GM18502 (cell line): ENCODE results near the gene KLHL22.
"Not testable (repeated sequence)": the region's sequence is repeated elsewhere in the genome, so short reads cannot be mapped to it uniquely, and the experiment has no call there.

Source experiments
- ATAC-seq: cut with Tn5 transposase; IDR thresholded peaks from one replicate; pipeline ENCODE4 v1.9.1; 2021; ENCODE audit warnings: mild to moderate bottlenecking; ENCODE audit not compliant: unreplicated experiment, poor library complexity

Gene KLHL22

GRCh38 chr22:20424932-20425565 lies 70.5 kb downstream of the KLHL22 start:
- no peak for ATAC-seq

- ATAC-seq: no peak
Observed at GRCh38 chr22:20424568-20424931, 71.0 kb downstream of the KLHL22 start.

DNA sequence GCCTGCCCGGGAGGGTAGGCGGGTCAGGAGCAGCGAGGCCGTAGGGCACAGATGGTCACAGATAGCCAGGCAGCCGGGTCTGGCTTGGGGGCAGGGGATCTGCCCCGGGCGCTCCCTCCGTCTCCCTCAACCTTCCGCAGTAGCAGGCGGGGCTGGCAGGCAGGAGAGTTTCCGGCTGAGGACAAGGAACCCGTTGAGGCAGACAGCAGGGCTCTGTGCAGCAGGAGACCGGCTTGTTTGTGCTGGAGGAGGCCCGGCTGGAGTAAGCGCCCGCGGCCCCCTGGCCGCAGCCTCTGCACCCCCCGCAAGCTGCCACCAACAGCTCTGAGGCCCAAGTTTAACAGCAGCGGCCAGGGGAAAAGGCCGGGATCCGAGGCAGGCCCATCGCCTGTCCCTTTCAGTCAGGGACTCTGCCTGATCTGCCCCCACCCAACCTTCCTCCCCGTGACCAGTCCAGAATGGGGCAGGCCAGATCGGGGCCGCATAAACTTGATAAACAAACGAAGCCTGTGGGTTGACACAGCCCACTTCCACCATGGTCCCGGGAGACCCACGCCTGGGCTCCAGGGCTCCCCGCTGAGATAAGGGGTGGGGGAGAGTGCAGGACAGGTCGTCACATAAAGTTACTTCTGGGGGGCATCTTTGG lies 71.6 kb downstream of the KLHL22 start:
- ATAC-seq: no peak

- ATAC-seq: no peak
Observed at GRCh38 chr22:20423008-20423905, 72.3 kb downstream of the KLHL22 start.

DNA sequence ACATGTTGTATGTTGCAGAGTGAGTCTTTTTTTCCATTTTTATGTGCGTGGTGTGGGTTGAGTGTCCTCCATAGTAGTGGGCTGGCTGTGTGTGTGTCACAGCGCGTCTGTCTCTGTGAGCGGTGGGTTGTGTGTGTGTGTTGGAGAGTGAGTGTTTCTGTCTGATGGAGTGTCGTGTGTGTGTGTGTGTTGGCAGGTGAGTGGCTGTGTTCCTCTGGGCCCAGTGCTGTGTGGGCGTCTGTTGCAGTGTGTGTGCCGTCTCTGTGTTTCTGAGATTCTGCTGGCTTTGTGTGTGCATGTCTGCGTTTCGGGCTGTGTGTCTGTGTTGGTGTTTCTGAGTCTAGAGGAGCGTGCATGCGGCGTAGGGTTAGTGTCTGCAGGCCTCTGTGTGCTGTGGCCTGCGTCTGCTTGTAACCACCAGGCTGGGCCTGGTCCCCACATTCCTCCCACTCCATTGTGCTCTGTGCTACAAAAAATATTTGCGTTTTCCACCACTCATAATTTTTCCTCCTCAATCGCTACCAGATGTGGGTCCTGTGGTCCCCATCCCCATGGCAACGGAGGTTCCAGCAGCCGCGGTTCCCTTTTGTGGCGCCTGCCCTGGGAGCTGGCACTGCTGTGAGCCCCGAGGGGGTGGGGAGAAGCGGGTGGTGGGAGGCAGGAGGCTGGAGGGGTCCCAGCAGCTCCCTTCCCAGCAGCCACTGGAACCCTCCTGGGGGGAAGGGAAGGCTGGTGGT lies 73.2 kb downstream of the KLHL22 start:
- no peak for ATAC-seq

DNA sequence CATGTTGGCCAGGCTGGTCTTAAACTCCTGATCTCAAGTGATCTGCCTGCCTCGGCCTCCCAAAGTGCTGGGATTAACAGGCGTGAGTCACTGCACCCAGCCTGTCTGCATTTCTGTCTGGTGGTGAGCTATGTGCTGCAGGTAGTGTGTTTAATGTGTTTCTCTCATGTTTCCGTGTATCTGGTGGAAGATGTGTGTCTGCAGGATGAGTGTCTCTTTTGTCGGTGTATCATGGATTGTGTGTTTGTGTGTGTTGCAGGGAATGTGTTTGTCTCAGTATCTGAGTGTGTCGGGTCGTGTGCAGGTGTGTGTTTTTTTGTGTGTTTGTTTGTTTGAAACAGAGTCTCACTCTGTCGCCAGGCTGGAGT lies 74.1 kb downstream of the KLHL22 start:
- ATAC-seq: no peak

GRCh38 chr22:20420157-20420842 lies 75.3 kb downstream of the KLHL22 start:
- ATAC-seq: no peak

- no peak for ATAC-seq
Observed at GRCh38 chr22:20419664-20419951, 76.0 kb downstream of the KLHL22 start.

GRCh38 chr22:20418211-20418788 lies 77.3 kb downstream of the KLHL22 start:
- no peak for ATAC-seq

- ATAC-seq: not testable (repeated sequence)
Observed at GRCh38 chr22:20415699-20416098, 79.9 kb downstream of the KLHL22 start.

- ATAC-seq: not testable (repeated sequence)
Observed at GRCh38 chr22:20415241-20415640, 80.4 kb downstream of the KLHL22 start.

DNA sequence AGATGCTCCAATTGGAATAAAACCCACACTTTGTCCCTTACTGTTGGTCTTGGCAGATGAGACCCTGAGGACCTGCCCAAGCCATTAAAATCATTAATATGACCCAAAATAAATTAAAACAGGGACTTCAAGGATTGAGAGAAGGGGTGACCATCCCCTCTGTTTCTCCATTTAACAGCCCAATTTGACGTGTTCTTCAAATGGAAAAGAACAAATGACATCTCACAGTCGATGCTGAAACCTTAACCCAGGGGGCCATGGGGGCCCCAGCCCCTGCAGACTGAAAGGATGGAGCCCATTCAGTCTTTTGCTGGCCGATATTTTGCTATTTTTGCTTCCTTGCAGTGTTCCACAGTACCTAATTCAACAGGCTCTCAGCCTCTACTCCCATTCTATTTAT lies 81.1 kb downstream of the KLHL22 start:
- ATAC-seq: no peak

DNA sequence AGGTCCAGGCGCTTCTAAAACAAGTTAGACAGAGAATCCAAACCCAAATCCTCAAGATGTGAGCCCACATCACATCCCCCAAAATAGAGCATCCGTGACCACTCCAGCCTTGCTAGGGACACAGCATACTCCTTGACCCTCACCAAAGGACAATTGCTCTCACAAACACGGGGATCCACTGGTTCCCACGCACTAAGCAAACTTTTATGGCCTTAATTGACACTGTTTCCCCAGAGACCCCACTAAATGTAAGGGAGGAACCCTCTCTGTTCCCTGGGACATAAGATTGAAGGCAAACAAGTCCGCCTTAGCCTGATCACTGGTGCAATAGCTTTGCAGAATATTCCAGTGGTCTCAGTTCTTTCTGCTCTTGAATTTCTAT lies 81.5 kb downstream of the KLHL22 start:
- ATAC-seq: no peak

- ATAC-seq: no peak
Observed at GRCh38 chr22:20413217-20414058, 82.2 kb downstream of the KLHL22 start.

DNA sequence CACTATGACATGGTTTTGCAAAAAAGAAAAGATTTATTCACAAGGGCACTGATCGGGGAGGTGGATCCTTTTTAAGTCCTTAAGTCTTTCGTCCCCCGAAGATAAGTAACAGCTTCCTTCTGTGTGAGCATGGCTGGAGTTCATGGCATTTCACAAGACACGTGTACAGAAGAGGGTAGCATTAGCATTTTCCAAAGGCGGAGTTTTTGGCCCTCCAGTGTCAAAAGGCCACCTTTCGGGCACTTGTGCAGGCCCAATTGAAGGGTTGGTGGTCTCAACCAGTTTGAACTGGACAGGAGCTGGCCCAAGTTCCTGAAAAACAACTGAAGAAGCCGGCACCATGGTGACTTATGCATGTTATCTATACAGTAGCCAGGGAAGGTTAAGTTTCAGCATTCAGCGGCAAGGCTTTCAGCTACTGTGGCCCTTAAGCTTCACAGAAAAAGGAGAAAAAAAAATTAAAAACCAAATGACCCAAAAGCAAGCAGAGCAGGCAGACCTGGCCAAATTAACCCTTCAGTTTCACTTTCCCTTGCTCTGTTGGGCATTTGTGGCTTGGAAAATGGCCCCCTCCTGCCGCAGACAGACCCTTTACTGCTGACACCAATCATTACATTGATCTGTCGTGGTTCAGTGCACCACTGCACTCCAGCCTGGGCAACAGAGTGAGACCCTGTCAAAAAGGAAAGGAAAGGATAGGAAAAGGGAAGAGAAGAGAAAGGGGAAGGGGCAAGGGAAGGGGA lies 83.0 kb downstream of the KLHL22 start:
- ATAC-seq: no peak

- not testable (repeated sequence) for ATAC-seq
Observed at GRCh38 chr22:20409385-20409784, 86.2 kb downstream of the KLHL22 start.

- ATAC-seq: no peak
Observed at GRCh38 chr22:20408891-20409290, 86.7 kb downstream of the KLHL22 start.

DNA sequence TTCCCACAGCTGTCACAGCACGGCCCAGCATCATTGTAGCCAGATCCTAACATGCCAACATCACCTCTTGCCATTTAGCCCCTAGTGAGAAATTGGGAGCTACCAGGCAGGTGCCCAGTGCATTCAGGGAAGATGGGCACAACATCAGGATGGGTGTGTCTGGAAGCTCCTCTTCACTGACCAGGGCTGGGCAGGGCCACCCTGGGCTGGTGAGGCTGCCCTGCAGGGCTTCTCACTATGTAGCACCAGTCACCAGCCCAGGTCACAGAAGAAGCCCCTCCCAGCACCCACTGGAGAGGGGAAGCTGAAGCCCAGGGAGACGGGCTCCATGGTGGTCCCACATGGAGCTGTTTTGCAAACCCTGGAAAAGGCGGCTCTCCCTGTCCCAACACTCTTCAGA lies 87.8 kb downstream of the KLHL22 start:
- no peak for ATAC-seq
